HG03039 (cell line): ENCODE data around the gene SMIM20.

Experiments used
- ATAC-seq: cut with Tn5 transposase; IDR thresholded peaks from one replicate; pipeline ENCODE4 v1.9.1; 2021; ENCODE audit warnings: mild to moderate bottlenecking, moderate library complexity; ENCODE audit not compliant: unreplicated experiment

Gene SMIM20

GRCh38 chr4:25951390-25951952, 37.5 kb downstream of the SMIM20 start:
- no peak for ATAC-seq

- no peak for ATAC-seq
Observed at GRCh38 chr4:25953740-25954139, 39.7 kb downstream of the SMIM20 start.

DNA sequence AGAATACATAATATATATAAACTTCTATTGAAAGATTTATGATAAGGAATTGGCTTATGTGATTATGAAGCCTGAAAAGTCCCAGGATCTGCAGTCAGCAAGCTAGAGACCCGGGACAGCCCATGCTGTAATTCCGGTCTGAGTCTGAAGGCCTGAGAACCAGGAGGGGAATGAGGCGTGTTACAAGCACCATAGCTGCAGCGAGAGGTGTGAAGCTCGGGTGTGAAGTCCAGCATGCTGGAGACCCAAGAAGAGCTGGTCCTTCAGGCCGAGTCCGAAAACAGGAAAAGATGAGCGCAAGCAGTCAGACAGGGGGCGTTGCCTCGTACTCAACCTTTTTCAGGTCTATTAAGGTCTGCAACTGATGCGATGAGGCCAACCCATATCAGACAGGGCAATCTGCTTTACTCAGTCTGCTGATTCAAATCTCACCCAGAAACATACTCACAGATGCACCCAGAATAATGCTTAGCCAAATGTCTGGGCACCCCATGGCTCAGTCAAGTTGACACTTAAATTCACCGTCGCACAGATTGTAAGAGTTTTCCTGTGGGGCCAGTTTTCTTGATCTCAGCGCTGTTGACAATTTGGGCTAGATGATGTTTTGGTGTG, 40.4 kb downstream of the SMIM20 start:
- no peak for ATAC-seq

GRCh38 chr4:25955705-25956104, 41.7 kb downstream of the SMIM20 start:
- no peak for ATAC-seq

- ATAC-seq, result no peak
Observed at GRCh38 chr4:25956260-25956659, 42.2 kb downstream of the SMIM20 start.

- no peak for ATAC-seq
Observed at GRCh38 chr4:25958110-25958509, 44.1 kb downstream of the SMIM20 start.

- ATAC-seq, result no peak
Observed at GRCh38 chr4:25962393-25962792, 48.4 kb downstream of the SMIM20 start.

DNA sequence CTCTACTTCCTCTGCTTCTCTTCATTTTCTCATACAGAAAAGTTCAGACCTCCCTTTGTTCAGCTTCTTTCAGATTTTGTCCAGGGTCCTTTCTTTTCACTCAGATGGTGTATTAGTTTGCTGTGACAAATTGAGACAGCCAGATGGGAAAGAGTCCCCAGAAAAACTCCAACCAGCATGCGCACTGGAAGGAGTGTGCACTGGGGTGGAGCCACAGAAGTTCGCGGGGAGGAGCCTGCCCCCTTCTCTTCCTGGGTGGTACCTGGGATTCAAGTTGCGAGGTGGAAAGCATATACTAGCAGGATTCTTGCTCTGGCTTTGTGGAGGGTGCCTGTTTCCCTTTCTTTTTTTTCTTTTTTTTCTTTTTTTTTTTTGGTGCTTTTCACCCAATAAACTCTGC, 51.6 kb downstream of the SMIM20 start:
- no peak for ATAC-seq

DNA sequence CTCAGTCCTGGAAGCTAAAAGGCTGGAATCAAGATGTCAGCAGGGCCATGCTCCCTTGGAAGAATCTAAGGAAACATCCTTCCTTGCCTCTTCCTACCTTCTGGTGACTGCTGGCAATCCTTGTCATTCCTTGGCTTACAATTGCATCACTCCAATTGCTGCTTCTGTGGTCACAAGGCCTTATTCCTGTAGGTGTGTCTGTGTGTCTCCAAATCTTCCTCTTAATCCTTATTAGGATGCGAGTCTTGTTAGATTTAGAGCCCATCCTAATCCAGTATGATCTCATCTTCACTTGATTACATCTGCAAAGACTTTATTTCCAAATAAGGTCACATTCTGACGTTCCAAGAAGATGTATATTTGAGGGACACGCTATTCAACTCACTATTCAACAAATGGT, 52.2 kb downstream of the SMIM20 start:
- ATAC-seq, result no peak

DNA sequence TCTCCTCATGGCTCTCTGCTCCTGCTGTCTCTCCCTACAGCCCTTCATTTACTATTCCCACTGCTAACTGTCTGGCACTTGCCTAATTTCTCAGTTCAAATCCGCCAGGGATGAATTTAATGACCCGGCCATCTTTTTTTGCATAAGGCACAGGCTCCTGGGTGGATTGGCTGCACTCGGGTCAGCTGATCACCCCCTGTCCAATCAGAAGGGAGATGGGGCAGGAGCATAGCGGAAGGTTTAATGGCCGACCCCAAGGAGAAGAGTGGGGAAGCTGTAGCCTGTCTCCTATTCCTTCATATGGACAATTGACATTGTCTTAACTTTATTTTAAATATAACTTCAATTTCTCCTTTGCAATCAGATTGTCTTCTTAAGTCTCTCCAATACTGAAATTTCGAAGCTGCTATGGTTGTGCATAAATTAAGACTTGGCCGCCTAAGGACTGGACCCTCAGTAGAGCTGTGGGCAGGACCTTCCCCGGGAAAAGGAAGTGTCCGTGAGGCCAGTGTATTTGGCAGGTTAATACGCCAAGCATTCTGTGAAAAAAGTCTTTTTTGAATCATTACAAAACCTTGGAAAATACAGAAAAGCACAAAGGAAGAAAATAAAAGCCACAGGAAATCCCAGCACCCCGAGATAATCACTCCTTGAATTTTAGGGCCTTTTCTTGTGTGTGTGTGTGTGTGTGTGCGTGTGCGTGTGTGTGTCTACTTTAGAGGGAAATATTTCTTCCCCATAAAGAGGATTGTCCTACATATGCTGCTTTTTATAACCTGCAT, 55.5 kb downstream of the SMIM20 start:
- ATAC-seq, result no peak

- no peak for ATAC-seq
Observed at GRCh38 chr4:25970226-25970675, 56.2 kb downstream of the SMIM20 start.

DNA sequence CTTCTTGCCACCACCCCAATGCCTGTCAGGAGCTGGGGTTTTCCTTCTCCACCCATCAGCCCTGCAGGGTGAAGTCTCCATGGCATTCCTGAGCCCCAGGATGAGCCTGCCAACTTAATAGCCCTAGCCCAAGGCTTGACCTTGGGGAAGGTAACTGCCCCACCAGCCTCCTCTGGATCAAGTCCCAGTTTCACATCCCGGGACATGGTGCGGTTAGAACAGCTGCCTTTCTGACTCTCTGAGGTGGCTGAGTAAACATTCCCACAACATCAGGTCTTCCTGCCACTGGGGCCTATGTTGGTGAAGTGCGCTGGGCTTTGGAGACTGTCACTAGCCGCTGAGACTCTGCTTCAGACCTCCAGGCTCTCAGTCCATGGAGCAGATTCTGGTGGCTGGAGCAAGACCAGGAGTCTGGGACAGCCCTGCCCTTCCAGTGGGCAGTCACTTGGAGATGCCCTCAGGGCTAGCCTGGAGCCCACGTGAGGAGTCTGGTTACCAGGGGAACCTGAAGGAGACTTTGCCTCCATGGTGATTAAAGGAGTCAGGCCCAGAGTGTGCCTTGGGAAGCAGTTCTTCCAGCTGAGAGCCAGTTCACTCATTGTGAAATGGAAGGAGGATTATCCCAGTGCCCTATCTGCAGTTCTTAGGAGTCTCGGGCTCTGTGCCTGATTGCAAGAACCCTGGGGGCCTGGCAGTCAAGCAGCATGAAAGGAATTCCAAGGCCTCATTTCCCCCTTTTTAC, 56.8 kb downstream of the SMIM20 start:
- ATAC-seq, result no peak

GRCh38 chr4:25972366-25972765, 58.3 kb downstream of the SMIM20 start:
- no peak for ATAC-seq

GRCh38 chr4:25972984-25973745, 59.1 kb downstream of the SMIM20 start:
- ATAC-seq, result no peak

DNA sequence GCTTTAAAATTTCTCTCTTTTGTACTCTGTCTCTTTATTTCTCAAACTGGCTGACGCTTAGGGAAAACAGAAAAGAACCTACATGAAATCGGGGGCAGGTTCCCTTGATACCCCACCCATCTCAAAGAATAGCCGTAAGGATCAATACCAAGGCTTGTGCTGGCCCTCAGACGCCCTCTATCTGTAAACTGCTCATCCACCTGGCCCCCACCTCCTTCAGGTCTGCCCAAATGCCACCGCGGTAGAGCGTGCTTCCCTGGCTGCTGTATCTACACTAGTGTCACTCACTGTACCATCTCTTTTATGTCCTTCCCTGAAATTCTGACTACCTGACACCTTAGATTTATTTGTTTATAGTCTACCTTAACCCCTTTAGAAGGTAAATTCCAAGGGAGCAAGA, 62.8 kb downstream of the SMIM20 start:
- no peak for ATAC-seq

GRCh38 chr4:25977397-25978170, 63.6 kb downstream of the SMIM20 start:
- no peak for ATAC-seq

DNA sequence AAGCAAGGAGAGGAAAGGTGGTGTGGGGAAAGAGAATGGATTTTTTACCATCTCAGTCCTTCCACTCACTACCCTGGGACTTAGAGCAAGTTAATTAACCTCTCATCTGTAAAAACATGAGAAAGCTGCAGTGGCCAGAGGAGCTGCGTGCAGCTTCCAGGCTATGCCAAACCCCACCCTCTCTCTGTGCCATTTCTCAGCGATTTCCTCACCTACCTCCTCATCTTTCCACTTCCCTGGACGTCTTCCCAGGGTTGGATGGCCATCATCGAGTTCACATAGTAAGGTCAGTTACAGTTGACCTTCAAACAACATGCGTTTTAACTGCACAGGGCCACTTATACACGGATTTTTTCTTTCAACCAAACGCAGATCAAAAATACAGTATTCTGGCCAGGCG, 64.3 kb downstream of the SMIM20 start:
- ATAC-seq, result no peak
